Subcutaneous abdominal adipose tissue (tissue), 5 donors: ENCODE measurements around the gene TPM1.

Experiments used
- H3K27ac ChIP-seq: one replicate; pipeline ENCODE4 v1.7.0; 2013; ENCODE audit warnings: low read depth, mild to moderate bottlenecking, inconsistent platforms, low read length, moderate library complexity
- H3K27me3 ChIP-seq, 5 donors: one replicate each; pipeline ENCODE4 v1.7.0; 2013; ENCODE audit warnings: low read length in 5 of 5, inconsistent platforms in 1 of 5; ENCODE audit not compliant: control insufficient read depth in 5 of 5, insufficient read depth in 4 of 5
- H3K36me3 ChIP-seq, 5 donors: one replicate each; pipeline ENCODE4 v1.7.0; 2013; ENCODE audit warnings: low read length in 5 of 5; ENCODE audit not compliant: control insufficient read depth in 5 of 5, insufficient read depth in 5 of 5
- H3K4me1 ChIP-seq, 5 donors: one replicate each; pipeline ENCODE4 v1.7.0; 2013; ENCODE audit warnings: low read length in 5 of 5, mild to moderate bottlenecking in 3 of 5, moderate library complexity in 1 of 5; ENCODE audit not compliant: control insufficient read depth in 5 of 5, insufficient read depth in 5 of 5
- H3K4me3 ChIP-seq, 5 donors: one replicate each; pipeline ENCODE4 v1.7.0; 2013; ENCODE audit warnings: low read length in 5 of 5, low read depth in 1 of 5
- H3K9ac ChIP-seq, 5 donors: one replicate each; pipeline ENCODE4 v1.7.0; 2013; ENCODE audit warnings: low read length in 5 of 5, mild to moderate bottlenecking in 4 of 5, moderate library complexity in 3 of 5
- H3K9me3 ChIP-seq, 5 donors: one replicate each; pipeline ENCODE4 v1.7.0; 2013; ENCODE audit warnings: low read length in 5 of 5; ENCODE audit not compliant: control insufficient read depth in 5 of 5
- donor health status: healthy.
- donor health status: healthy.
- donor health status: healthy.
- donor health status: healthy.
- donor health status: healthy.

Gene TPM1

DNA sequence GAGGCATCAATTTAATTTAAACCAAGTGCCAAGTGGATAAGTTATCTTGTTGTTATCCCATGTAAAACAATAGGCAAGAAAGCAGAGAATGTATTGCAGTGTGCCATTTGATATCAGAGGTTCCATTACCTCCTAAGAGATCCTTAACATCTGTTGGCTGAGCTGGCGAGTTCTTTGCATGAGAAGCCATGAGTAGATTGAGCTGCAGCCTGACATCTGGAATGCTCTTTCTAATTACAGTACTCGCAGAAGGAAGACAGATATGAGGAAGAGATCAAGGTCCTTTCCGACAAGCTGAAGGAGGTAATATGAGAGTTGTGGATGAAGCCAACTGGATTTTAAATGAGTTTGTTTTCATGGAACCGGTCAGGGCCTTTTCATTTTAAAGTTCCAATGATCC, 19.4 kb downstream of the TPM1 start:
- Histone ChIP-seq H3K9ac (no peak overlapping the region), H3K27ac (no peak overlapping the region), H3K4me1 (peaks cover 0 to 44% (median 1%) of the 10 kb centered on the region in 5 donors), H3K36me3 (peaks cover 56 to 89% (median 83%) of the 10 kb centered on the region in 5 donors), H3K27me3 (no peaks in the 10 kb centered on the region), H3K4me3 (no peak overlapping the region), H3K9me3 (no peaks in the 10 kb centered on the region)

DNA sequence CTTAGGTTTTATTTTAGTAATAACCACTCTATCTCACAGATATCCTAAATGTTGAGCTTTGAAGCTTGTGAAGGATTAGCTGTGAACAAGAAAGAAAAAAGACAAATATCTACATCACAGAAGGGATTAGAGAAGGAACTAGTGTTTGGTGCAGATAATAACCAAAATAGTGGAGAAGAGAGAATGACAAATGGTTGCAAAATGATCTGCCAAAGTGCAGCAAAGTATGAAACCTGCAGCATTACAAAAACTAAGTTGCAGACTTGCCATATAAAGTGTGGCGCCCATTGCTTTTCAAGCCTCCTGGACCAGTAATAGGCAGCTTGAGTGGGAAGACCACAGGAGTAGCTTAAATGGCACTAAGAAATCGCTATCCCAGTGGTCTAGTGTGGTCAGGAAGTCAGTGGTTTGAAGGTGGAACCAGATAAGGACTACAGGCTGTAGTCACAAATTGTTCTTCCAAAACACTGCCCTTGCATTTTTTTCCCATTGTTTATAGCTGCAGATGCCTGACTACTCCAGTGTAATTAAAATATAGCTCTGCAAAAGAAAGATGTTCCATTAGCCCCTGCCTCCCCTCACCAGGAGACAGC, 20.7 kb downstream of the TPM1 start:
- Histone ChIP-seq H3K4me1 (peaks cover 0 to 37% (median 6%) of the 10 kb centered on the region in 5 donors), H3K27ac (no peak overlapping the region), H3K4me3 (no peak overlapping the region), H3K36me3 (peaks cover 51 to 89% (median 81%) of the 10 kb centered on the region in 5 donors), H3K9ac (no peak overlapping the region), H3K27me3 (no peaks in the 10 kb centered on the region), H3K9me3 (no peaks in the 10 kb centered on the region)

DNA sequence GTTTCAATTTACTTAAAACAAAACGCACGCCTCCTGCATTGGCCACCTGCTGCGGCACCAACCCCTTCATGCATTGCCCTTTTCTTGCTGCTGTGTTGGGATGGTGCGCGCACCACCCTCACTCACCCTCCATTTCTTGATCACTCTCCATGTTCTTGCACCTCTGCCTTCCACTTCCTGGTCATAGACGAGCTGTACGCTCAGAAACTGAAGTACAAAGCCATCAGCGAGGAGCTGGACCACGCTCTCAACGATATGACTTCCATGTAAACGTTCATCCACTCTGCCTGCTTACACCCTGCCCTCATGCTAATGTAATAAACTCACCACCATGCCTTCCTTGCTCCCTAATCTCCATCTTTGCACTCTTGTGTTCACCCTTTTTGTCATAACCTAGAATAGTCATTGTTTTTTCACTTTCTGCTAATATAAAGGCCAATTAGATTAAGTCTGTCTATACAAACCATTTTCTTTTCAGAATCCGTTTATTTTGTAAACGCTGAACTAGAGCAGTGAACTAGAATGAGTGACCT, 21.4 kb downstream of the TPM1 start:
- Histone ChIP-seq H3K36me3 (peaks cover 48 to 87% (median 81%) of the 10 kb centered on the region in 5 donors), H3K9me3 (no peaks in the 10 kb centered on the region), H3K27me3 (no peaks in the 10 kb centered on the region), H3K27ac (no peak overlapping the region), H3K9ac (no peak overlapping the region), H3K4me3 (no peak overlapping the region), H3K4me1 (peaks cover 0 to 37% (median 7%) of the 10 kb centered on the region in 5 donors)

GRCh38 chr15:63065262-63066221, 23.0 kb downstream of the TPM1 start:
- Histone ChIP-seq H3K36me3 (peaks cover 38 to 85% (median 75%) of the 10 kb centered on the region in 5 donors), H3K9ac (no peak overlapping the region), H3K9me3 (no peaks in the 10 kb centered on the region), H3K4me1 (peaks cover 0 to 26% (median 7%) of the 10 kb centered on the region in 5 donors), H3K27me3 (no peaks in the 10 kb centered on the region), H3K27ac (no peak overlapping the region), H3K4me3 (no peak overlapping the region)

- Histone ChIP-seq H3K27me3 (no peaks in the 10 kb centered on the region), H3K9me3 (no peaks in the 10 kb centered on the region), H3K36me3 (peaks cover 35 to 85% (median 74%) of the 10 kb centered on the region in 5 donors), H3K9ac (no peak overlapping the region), H3K4me1 (peaks cover 0 to 19% (median 7%) of the 10 kb centered on the region in 5 donors), H3K4me3 (no peak overlapping the region), H3K27ac (no peak overlapping the region)
Measured at GRCh38 chr15:63066272-63066671, 23.7 kb downstream of the TPM1 start.

GRCh38 chr15:63067306-63067705, 24.8 kb downstream of the TPM1 start:
- Histone ChIP-seq H3K9me3 (no peaks in the 10 kb centered on the region), H3K27ac (no peak overlapping the region), H3K27me3 (no peaks in the 10 kb centered on the region), H3K9ac (no peak overlapping the region), H3K4me1 (peaks cover 0 to 15% (median 7%) of the 10 kb centered on the region in 5 donors), H3K4me3 (no peak overlapping the region), H3K36me3 (peaks cover 34 to 82% (median 70%) of the 10 kb centered on the region in 5 donors)

GRCh38 chr15:63067976-63068743, 25.6 kb downstream of the TPM1 start:
- Histone ChIP-seq H3K36me3 (peaks cover 25 to 73% (median 61%) of the 10 kb centered on the region in 5 donors), H3K4me3 (no peak overlapping the region), H3K27ac (no peak overlapping the region), H3K9me3 (no peaks in the 10 kb centered on the region), H3K4me1 (peaks cover 0 to 15% (median 7%) of the 10 kb centered on the region in 5 donors), H3K27me3 (no peaks in the 10 kb centered on the region), H3K9ac (no peak overlapping the region)

DNA sequence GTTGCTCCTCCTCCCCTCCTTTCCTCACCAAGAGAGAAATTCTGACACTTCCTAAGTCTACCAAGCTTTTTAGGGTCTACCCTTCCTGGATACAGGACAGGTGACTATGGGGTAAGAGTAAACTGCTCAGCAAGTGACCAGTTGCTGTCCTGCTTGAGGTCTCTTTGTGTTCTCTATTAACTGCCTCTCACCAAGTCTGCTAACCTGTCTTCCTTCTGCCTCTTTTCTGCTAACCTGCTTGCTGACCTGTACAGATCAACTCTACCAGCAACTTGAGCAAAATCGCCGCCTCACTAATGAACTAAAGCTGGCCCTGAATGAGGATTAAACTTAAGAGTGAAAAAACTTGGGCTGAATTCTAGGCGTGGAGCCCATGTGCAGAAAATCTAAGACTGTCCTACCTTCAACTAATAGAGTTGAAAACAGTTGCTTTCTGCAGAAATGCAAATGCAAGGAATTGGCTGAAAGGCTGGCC, 27.1 kb downstream of the TPM1 start:
- Histone ChIP-seq H3K4me1 (peaks cover 0 to 15% (median 3%) of the 10 kb centered on the region in 5 donors), H3K27me3 (no peaks in the 10 kb centered on the region), H3K4me3 (no peak overlapping the region), H3K27ac (no peak overlapping the region), H3K9me3 (no peaks in the 10 kb centered on the region), H3K9ac (no peak overlapping the region), H3K36me3 (peaks cover 16 to 60% (median 48%) of the 10 kb centered on the region in 5 donors)

GRCh38 chr15:63070681-63071129, 28.2 kb downstream of the TPM1 start:
- peaks cover 16 to 54% (median 42%) of the 10 kb centered on the region in 5 donors for H3K36me3 ChIP-seq

More at GRCh38 chr15:63070681-63071129, 28.2 kb downstream of the TPM1 start:
- Histone ChIP-seq H3K27ac (no peak overlapping the region), H3K4me1 (peaks cover 0 to 21% (median 8%) of the 10 kb centered on the region in 5 donors), H3K9ac (no peak overlapping the region), H3K9me3 (no peaks in the 10 kb centered on the region), H3K27me3 (no peaks in the 10 kb centered on the region), H3K4me3 (no peak overlapping the region)
